H1 (cell line): Measurements from ENCODE around the gene IMPG2. TPM values are rescaled to one million over a fixed set of nuclear protein-coding genes. Genes with fewer than 3 reads are reported as not detected.

Experiments used
- CTCF ChIA-PET: fragments of 300-600 bp; sonication (Branson Sonifier 250); formaldehyde crosslinking; loops from one replicate; lab custom pipeline; 2021; ENCODE audit not compliant: partially characterized antibody; lab: Charles Lee
- POLR2A ChIA-PET: fragments of 300-600 bp; sonication (Branson Sonifier 250); formaldehyde crosslinking; loops from one replicate; lab custom pipeline; 2021; ENCODE audit warnings: inconsistent platforms; ENCODE audit not compliant: partially characterized antibody; lab: Charles Lee
- DNase-seq, 2 experiments: peaks; one replicate each; pipeline versions ENCODE4 v3.0.0 to v3.0.0-alpha.2; 2010 to 2022; ENCODE audit warnings: low spot score in 2 of 2, low read depth in 1 of 2, mixed read lengths in 1 of 2
- FAIRE-seq: peaks from 2 replicates; lab custom pipeline; 2011; peaks lifted over from hg19 to GRCh38; lab: Jason Lieb, UNC
- H2AFZ ChIP-seq: 2 replicates; pipeline ENCODE4 v1.8.1; 2012; ENCODE audit warnings: low read length, inconsistent platforms
- H2AK5ac ChIP-seq: 2 replicates; pipeline ENCODE4 v1.6.1; 2013; ENCODE audit warnings: low read depth, low read length
- H2BK120ac ChIP-seq: replicated peaks from 2 replicates; pipeline ENCODE3; 2013; ENCODE audit warnings: low read depth, low read length, inconsistent platforms
- H2BK12ac ChIP-seq: 2 replicates; pipeline ENCODE4 v1.6.1; 2013; ENCODE audit warnings: low read depth, low read length
- H2BK15ac ChIP-seq: 2 replicates; pipeline ENCODE4 v1.6.1; 2013; ENCODE audit warnings: low read length
- H2BK20ac ChIP-seq: 2 replicates; pipeline ENCODE4 v1.6.1; 2013; ENCODE audit warnings: low read length
- H2BK5ac ChIP-seq: 2 replicates; pipeline ENCODE4 v1.6.1; 2013; ENCODE audit warnings: low read depth, low read length
- H3K14ac ChIP-seq: 2 replicates; pipeline ENCODE4 v1.6.1; 2013; ENCODE audit warnings: inconsistent platforms; ENCODE audit not compliant: insufficient read length
- H3K18ac ChIP-seq: 2 replicates; pipeline ENCODE4 v1.6.1; 2013; ENCODE audit warnings: low read length; ENCODE audit errors: extremely low read depth
- H3K23ac ChIP-seq: 2 replicates; pipeline ENCODE4 v1.6.1; 2013; ENCODE audit warnings: inconsistent platforms; ENCODE audit not compliant: insufficient read length
- H3K23me2 ChIP-seq: 2 replicates; pipeline ENCODE4 v1.6.1; 2013; ENCODE audit warnings: low read depth, low read length
- H3K27ac ChIP-seq: 2 replicates; pipeline ENCODE4 v1.6.1; 2011; ENCODE audit warnings: low read depth, low read length, inconsistent platforms
- H3K27me3 ChIP-seq, 4 experiments: replicated peaks in 1 of 4; 1 replicate in 1 of 4; 2 replicates in 3 of 4; pipeline versions ENCODE4 v1.6.1 to v1.8.1; 2011 to 2013; ENCODE audit warnings: low read length in 3 of 4, mild to moderate bottlenecking in 3 of 4, inconsistent platforms in 2 of 4, mixed read lengths in 2 of 4, moderate library complexity in 1 of 4; ENCODE audit not compliant: control insufficient read depth in 3 of 4, insufficient read depth in 3 of 4; ENCODE audit errors: extremely low read depth in 1 of 4
- H3K36me3 ChIP-seq, 4 experiments: 2 replicates each; pipeline versions ENCODE4 v1.6.1 to v1.8.1; 2011 to 2013; ENCODE audit warnings: mild to moderate bottlenecking in 4 of 4, low read length in 3 of 4, moderate library complexity in 2 of 4, control low read depth in 1 of 4, inconsistent platforms in 1 of 4; ENCODE audit not compliant: insufficient read depth in 4 of 4, control insufficient read depth in 2 of 4
- H3K4ac ChIP-seq: replicated peaks from 2 replicates; pipeline ENCODE3; 2013; ENCODE audit warnings: low read length, low read depth, mixed read lengths, inconsistent platforms; ENCODE audit not compliant: insufficient read length
- H3K4me1 ChIP-seq, 4 experiments: replicated peaks in 1 of 4; 1 replicate in 1 of 4; 2 replicates in 3 of 4; pipeline versions ENCODE4 v1.6.1 to v1.8.1; 2011 to 2013; ENCODE audit warnings: low read length in 3 of 4, inconsistent platforms in 2 of 4, mixed read lengths in 1 of 4; ENCODE audit not compliant: insufficient read depth in 4 of 4, control insufficient read depth in 3 of 4
- H3K4me2 ChIP-seq, 2 experiments: 2 replicates each; pipeline versions ENCODE4 v1.6.1 to v1.8.1; 2011 to 2013; ENCODE audit warnings: low read depth in 2 of 2, low read length in 2 of 2, control low read depth in 1 of 2, inconsistent platforms in 1 of 2, mild to moderate bottlenecking in 1 of 2; ENCODE audit not compliant: insufficient read depth in 1 of 2
- H3K4me3 ChIP-seq, 4 experiments: fragments of 200-600, 300-600 bp in 1 of 4; sonication (generic), shearing (Covaris generic), sonication (Bioruptor Twin) in 1 of 4; 2 replicates each; pipeline versions ENCODE4 v1.5.1 to v1.8.1; 2011 to 2016; ENCODE audit warnings: low read length in 4 of 4, low read depth in 3 of 4, control low read depth in 2 of 4, inconsistent platforms in 2 of 4, mild to moderate bottlenecking in 2 of 4, mixed read lengths in 1 of 4, moderate library complexity in 1 of 4; ENCODE audit not compliant: insufficient read depth in 2 of 4; ENCODE audit errors: extremely low read depth in 1 of 4
- H3K56ac ChIP-seq: replicated peaks from 2 replicates; pipeline ENCODE3; 2013; ENCODE audit warnings: low read depth, mild to moderate bottlenecking, mixed read lengths, low read length, inconsistent platforms; ENCODE audit not compliant: insufficient read length
- H3K79me1 ChIP-seq: 2 replicates; pipeline ENCODE4 v1.6.1; 2013; ENCODE audit warnings: low read depth, low read length, control low read depth
- H3K79me2 ChIP-seq, 2 experiments: 2 replicates each; pipeline versions ENCODE4 v1.6.1 to v1.8.1; 2012 to 2013; ENCODE audit warnings: low read length in 2 of 2, mild to moderate bottlenecking in 2 of 2, inconsistent platforms in 1 of 2; ENCODE audit not compliant: insufficient read depth in 2 of 2, control insufficient read depth in 1 of 2
- H3K9ac ChIP-seq, 4 experiments: replicated peaks in 1 of 4; 1 replicate in 1 of 4; 2 replicates in 3 of 4; pipeline versions ENCODE4 v1.6.1 to v1.8.1; 2011 to 2013; ENCODE audit warnings: low read depth in 3 of 4, low read length in 3 of 4, control low read depth in 2 of 4, mild to moderate bottlenecking in 2 of 4, moderate library complexity in 2 of 4, inconsistent platforms in 1 of 4; ENCODE audit errors: extremely low read depth in 1 of 4
- H3K9me3 ChIP-seq, 2 experiments: 2 replicates each; pipeline versions ENCODE4 v1.6.1 to v1.8.1; 2012 to 2013; ENCODE audit warnings: mild to moderate bottlenecking in 2 of 2, moderate library complexity in 2 of 2, control low read depth in 1 of 2, inconsistent platforms in 1 of 2, low read depth in 1 of 2, low read length in 1 of 2, mixed read lengths in 1 of 2; ENCODE audit not compliant: insufficient read depth in 2 of 2
- H4K20me1 ChIP-seq, 2 experiments: replicated peaks in 1 of 2; 2 replicates each; pipeline versions ENCODE3 to v1.8.1; 2011 to 2013; ENCODE audit warnings: inconsistent platforms in 2 of 2, low read length in 2 of 2, mild to moderate bottlenecking in 1 of 2; ENCODE audit not compliant: insufficient read depth in 2 of 2, control insufficient read depth in 1 of 2
- H4K5ac ChIP-seq: 2 replicates; pipeline ENCODE4 v1.6.1; 2013; ENCODE audit warnings: low read length, low read depth, mixed read lengths, inconsistent platforms; ENCODE audit not compliant: insufficient read length
- H4K8ac ChIP-seq: 2 replicates; pipeline ENCODE4 v1.8.0; 2013; ENCODE audit warnings: mild to moderate bottlenecking, moderate library complexity, low read length, inconsistent platforms; ENCODE audit not compliant: insufficient read depth; ENCODE audit errors: extremely low read depth
- H4K91ac ChIP-seq: replicated peaks from 2 replicates; pipeline ENCODE3; 2013; ENCODE audit warnings: low read length, mixed read lengths, inconsistent platforms; ENCODE audit not compliant: insufficient read length
- POLR2AphosphoS5 ChIP-seq: IDR thresholded peaks from 2 replicates; pipeline ENCODE4 v1.6.1; 2011; ENCODE audit warnings: low read depth, low read length
- SRF ChIP-seq: IDR thresholded peaks from 2 replicates; pipeline ENCODE4 v1.6.1; 2011; ENCODE audit warnings: mild to moderate bottlenecking, low read depth, low read length, moderate library complexity
- WGBS, 2 experiments: shearing (Covaris generic) in 1 of 2; methylation state at CpG; one replicate each; pipeline versions ENCODE4 v1.1.6 to v1.1.7; 2013 to 2015; ENCODE audit warnings: low lambda C conversion rate in 2 of 2, mixed read lengths in 2 of 2, inconsistent platforms in 1 of 2, low coverage in 1 of 2, missing lambda C conversion rate in 1 of 2; ENCODE audit not compliant: insufficient replicate concordance in 2 of 2, insufficient coverage in 1 of 2, insufficient read length in 1 of 2; ENCODE audit errors: extremely low coverage in 1 of 2, missing lambda C conversion rate in 1 of 2; 5-methylcytosine and 5-hydroxymethylcytosine counted together
- polyA plus RNA-seq, 7 experiments: library from polyadenylated mRNA; depleted of rRNA in 3 of 7; stranded (reverse) in 5 of 7; unstranded in 2 of 7; fragments of >200 nt in 5 of 7; fragments of 200-250 nt in 2 of 7; gene quantifications; 1 replicate in 5 of 7; 2 replicates in 1 of 7; 4 replicates in 1 of 7; pipeline versions ENCODE4 v1.2.1 to v1.2.3, GENCODE V29; 2011 to 2013; ENCODE audit warnings: missing spikeins in 2 of 7, mixed read lengths in 2 of 7
- total RNA-seq: library from RNA; stranded (reverse); fragmentation: NEBNext Ultra II Directional; extraction: Animal tissue kit (Norgen Biotek cat#: 25700); gene quantifications from 2 replicates; pipeline ENCODE4 v1.2.1, GENCODE V29; 2021

Gene IMPG2
- total and polyA plus RNA-seq, 2 of the 8 experiments (the other 6 are each of a cell fraction or from before 2014, with no cell fraction given), result 0.03 to 0.06 TPM

DNA sequence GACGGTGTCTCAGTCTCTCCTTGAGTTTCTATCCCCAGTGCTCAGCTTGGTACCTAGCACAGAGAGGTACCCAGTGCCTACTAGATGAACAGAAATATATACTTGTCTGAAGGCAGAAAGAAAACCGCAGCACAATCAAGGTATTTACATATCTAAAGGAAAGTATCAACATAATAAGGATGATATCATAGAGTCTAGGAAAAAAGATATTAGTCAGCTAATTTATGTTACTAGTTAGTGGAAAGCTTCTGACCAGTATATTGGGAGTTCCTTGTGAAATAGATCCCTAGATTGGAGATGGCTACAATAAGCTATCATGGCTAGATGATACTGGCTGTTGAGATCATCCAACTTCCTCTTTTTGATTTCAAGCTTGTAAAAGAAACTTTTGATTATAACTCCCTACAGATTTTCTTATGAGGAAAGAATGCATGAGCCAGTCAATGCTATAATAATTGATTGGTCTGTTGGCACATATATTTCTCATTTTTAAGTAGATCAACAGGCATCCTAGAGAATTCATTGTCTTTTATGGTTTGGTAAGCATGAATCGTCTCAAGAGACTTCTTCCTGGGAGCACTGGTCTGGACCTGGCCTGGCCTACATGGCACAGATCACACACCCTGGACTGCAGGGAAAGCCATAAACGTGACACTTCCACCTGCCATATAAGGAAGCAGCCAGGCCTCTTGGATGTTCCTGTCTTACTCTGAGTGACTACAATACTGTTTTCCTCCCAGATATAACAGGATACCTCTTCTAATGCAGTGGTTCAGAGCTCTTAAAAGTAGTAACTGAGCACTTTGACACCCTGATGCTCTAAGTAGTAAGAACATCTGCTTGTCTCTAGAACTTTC, 60.7 kb downstream of the IMPG2 start:
- Histone ChIP-seq H2BK12ac (no peak overlapping the region), H3K27ac (no peak overlapping the region)

More for the DNA sequence above, 60.7 kb downstream of the IMPG2 start:
- no peaks in the 10 kb centered on the region for H3K36me3 ChIP-seq
- H3K4ac ChIP-seq, result no peak overlapping the region
- FAIRE-seq (no peak), DNase-seq (no peak)
- H2BK120ac ChIP-seq, result no peak overlapping the region
- H3K23me2 ChIP-seq, result no peaks in the 10 kb centered on the region
- H3K79me1 ChIP-seq, result no peaks in the 10 kb centered on the region
- H3K18ac ChIP-seq, result no peak overlapping the region
- H3K4me3 ChIP-seq, result no peak overlapping the region
- TF ChIP-seq SRF, result peak; percentile 23; the same call in 1 of the 2 replicates
- no peak for TF ChIP-seq POLR2AphosphoS5
- 74% methylated on average over 4 of the region's 4 CpGs; no CpG with 5 or more reads in 1 of the 2 experiments for WGBS, 2 experiments
- no peak overlapping the region for H2AFZ ChIP-seq
- H3K23ac ChIP-seq, result no peak overlapping the region
- H2BK5ac ChIP-seq, result no peak overlapping the region
- no peak overlapping the region for H3K56ac ChIP-seq
- no peaks in the 10 kb centered on the region for H4K20me1 ChIP-seq
- H4K91ac ChIP-seq, result no peak overlapping the region
- H3K4me2 ChIP-seq, result no peak overlapping the region
- H3K79me2 ChIP-seq, result no peaks in the 10 kb centered on the region
- H2AK5ac ChIP-seq, result no peak overlapping the region
- H4K5ac ChIP-seq, result no peak overlapping the region
- H3K27me3 ChIP-seq, result no peaks in the 10 kb centered on the region
- H3K14ac ChIP-seq, result no peak overlapping the region
- CTCF ChIA-PET, result interaction anchor here (0.6 kb wide), 1 partner anchor 335 kb away, joined by 3 read pairs; no protein-coding TSS in a partner anchor
- no peak overlapping the region for H3K9ac ChIP-seq
- H4K8ac ChIP-seq, result no peak overlapping the region
- POLR2A ChIA-PET, result no interaction called here
- no peaks in the 10 kb centered on the region for H3K9me3 ChIP-seq
- no peak overlapping the region for H2BK20ac ChIP-seq
- H3K4me1 ChIP-seq, result no peaks in the 10 kb centered on the region
- H2BK15ac ChIP-seq, result no peak overlapping the region
